ENCODE results near the gene ATXN7L2. TPM values are rescaled to one million over a fixed set of nuclear protein-coding genes. Genes with fewer than 3 reads are reported as not detected.

ATXN7L2 gene
- total RNA-seq, 1 donor from 2014 or later = 5.9 TPM

- intact Hi-C loops (cut with DNase I) = loop anchor here (1.0 to 2.0 kb wide), 3 partner anchors 17 to 66 kb away; partner anchors contain the start of gene ATXN7L2
- Histone ChIP-seq H3K4me1 (no peaks in the 10 kb centered on the region), H3K9me3 (no peaks in the 10 kb centered on the region), H3K27me3 (no peaks in the 10 kb centered on the region), H3K36me3 (no peaks in the 10 kb centered on the region), H3K4me3 (peak within 1 kb of the TSS; percentile 57 to 91), H3K27ac (peak within 1 kb of the TSS; percentile 74 to 92)
- TF ChIP-seq CTCF (IDR thresholded peaks at IDR 0.05) = peak in 1 of 3 experiments; percentile 9
- peak in 1 of 2 donors; percentile 82 for DNase-seq (ENCODE audit: low spot score in 2 of 2)
Measured at GRCh38 chr1:109466452-109467300, 17.0 kb upstream of the ATXN7L2 start, which contains the start of gene SYPL2. Gene SYPL2 (plus strand): TSS chr1:109466546. CDS start chr1:109466844, 298 bp downstream.

GRCh38 chr1:109467301-109467777 lies 16.4 kb upstream of the ATXN7L2 start:
- intact Hi-C loops (cut with DNase I) = loop anchor here (1.0 to 2.0 kb wide), 2 partner anchors 16 to 65 kb away; partner anchors contain the start of gene ATXN7L2
- Histone ChIP-seq H3K9me3 (no peaks in the 10 kb centered on the region), H3K27ac (peak overlapping the region; percentile 74 to 92), H3K36me3 (no peaks in the 10 kb centered on the region), H3K27me3 (no peaks in the 10 kb centered on the region), H3K4me3 (peak overlapping the region; percentile 57 to 91), H3K4me1 (no peaks in the 10 kb centered on the region)
- DNase-seq (ENCODE audit: low spot score in 2 of 2) = no peak
- no peak for TF ChIP-seq CTCF (IDR thresholded peaks at IDR 0.05)

GRCh38 chr1:109468061-109468460 lies 15.6 kb upstream of the ATXN7L2 start:
- Histone ChIP-seq H3K9me3 (no peaks in the 10 kb centered on the region), H3K4me1 (no peaks in the 10 kb centered on the region), H3K27me3 (no peaks in the 10 kb centered on the region), H3K36me3 (no peaks in the 10 kb centered on the region), H3K4me3 (no peak overlapping the region), H3K27ac (peak overlapping the region in 1 of 2 donors; percentile 74)
- intact Hi-C loops (cut with DNase I) = no loop called here
- DNase-seq (ENCODE audit: low spot score in 2 of 2) = no peak
- no peak for TF ChIP-seq CTCF (IDR thresholded peaks at IDR 0.05)

GRCh38 chr1:109468903-109469302 lies 14.8 kb upstream of the ATXN7L2 start:
- no peaks in the 10 kb centered on the region for H3K9me3 ChIP-seq
- no peak overlapping the region for H3K27ac ChIP-seq
- no peaks in the 10 kb centered on the region for H3K27me3 ChIP-seq
- H3K4me3 ChIP-seq = no peak overlapping the region
- intact Hi-C loops (cut with DNase I) = no loop called here
- no peak for TF ChIP-seq CTCF (IDR thresholded peaks at IDR 0.05)
- DNase-seq (ENCODE audit: low spot score in 2 of 2) = no peak
- H3K4me1 ChIP-seq = no peaks in the 10 kb centered on the region
- no peaks in the 10 kb centered on the region for H3K36me3 ChIP-seq

GRCh38 chr1:109470245-109470644 lies 13.5 kb upstream of the ATXN7L2 start:
- Histone ChIP-seq H3K27me3 (no peaks in the 10 kb centered on the region), H3K9me3 (no peaks in the 10 kb centered on the region), H3K36me3 (no peaks in the 10 kb centered on the region), H3K4me3 (no peak overlapping the region), H3K27ac (no peak overlapping the region), H3K4me1 (no peaks in the 10 kb centered on the region)
- no peak for DNase-seq (ENCODE audit: low spot score in 2 of 2)
- no peak for TF ChIP-seq CTCF (IDR thresholded peaks at IDR 0.05)
- intact Hi-C loops (cut with DNase I) = no loop called here
